Measurements from ENCODE around the gene TECTA. TPM values are rescaled to one million over a fixed set of nuclear protein-coding genes. Genes with fewer than 3 reads are reported as not detected.
"Not testable (repeated sequence)": the region's sequence is repeated elsewhere in the genome, so short reads cannot be mapped to it uniquely, and the experiment has no call there.

The TECTA gene
- polyA plus RNA-seq, 2 donors, result 0.09 to 0.22 TPM

DNA sequence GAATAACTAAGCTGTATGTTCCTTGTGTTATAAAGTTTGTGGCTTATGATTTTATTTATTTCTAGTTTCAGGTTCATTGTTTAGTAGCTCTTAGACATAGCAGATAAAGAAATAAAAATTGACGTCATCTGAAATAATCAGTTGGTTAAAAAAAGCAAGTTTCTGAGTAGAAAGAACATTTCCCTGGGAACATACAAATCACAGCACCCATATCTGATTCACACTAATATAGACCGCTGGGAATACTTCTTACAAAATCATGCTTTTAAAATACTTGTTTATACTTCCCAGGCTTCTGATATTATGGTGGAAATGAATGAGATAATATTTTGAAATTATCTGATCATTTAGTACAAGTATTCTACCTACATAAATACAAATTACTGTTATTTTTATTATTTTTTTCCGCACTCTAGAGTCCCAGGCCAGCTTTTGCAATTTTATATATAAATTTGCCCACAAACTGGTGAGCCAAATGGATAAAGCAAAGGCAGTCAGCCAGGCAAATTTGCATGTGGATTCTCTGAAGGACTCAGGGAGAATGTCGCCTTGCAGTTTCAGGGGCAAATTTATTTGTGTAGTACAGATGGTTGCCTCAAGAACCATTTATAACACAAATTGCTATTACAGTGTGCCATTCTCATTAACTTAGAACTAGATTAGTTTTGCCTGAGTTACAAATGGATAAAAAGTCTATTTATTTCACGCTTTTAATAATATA is 128.6 kb downstream of the TECTA start:
- no peak overlapping the region for H3K27ac ChIP-seq (ENCODE audit: low read depth in 2 of 2, low read length in 1 of 2)
- H3K9me3 ChIP-seq (ENCODE audit: control insufficient read depth in 2 of 2, insufficient read depth in 1 of 2, low read depth in 1 of 2, low read length in 1 of 2), result peaks cover 0 to 2% of the 10 kb centered on the region in 2 donors
- no peaks in the 10 kb centered on the region for H3K27me3 ChIP-seq (ENCODE audit: control insufficient read depth in 1 of 2, insufficient read depth in 2 of 2, low read length in 2 of 2)
- no peaks in the 10 kb centered on the region for H3K4me1 ChIP-seq (ENCODE audit: control insufficient read depth in 2 of 2, insufficient read depth in 2 of 2, low read length in 1 of 2)
- H3K36me3 ChIP-seq (ENCODE audit: control insufficient read depth in 2 of 2, insufficient read depth in 2 of 2, low read length in 1 of 2), result no peaks in the 10 kb centered on the region
- no peak overlapping the region for H3K4me3 ChIP-seq (ENCODE audit: low read depth in 1 of 2, low read length in 2 of 2)
- 90 to 91% methylated on average over 5 of the region's 5 CpGs for WGBS, 2 donors

- Histone ChIP-seq H3K9me3 (ENCODE audit: control insufficient read depth in 2 of 2, insufficient read depth in 1 of 2, low read depth in 1 of 2, low read length in 1 of 2) (no peaks in the 10 kb centered on the region), H3K27me3 (ENCODE audit: control insufficient read depth in 1 of 2, insufficient read depth in 2 of 2, low read length in 2 of 2) (no peaks in the 10 kb centered on the region), H3K4me3 (ENCODE audit: low read depth in 1 of 2, low read length in 2 of 2) (no peak overlapping the region), H3K4me1 (ENCODE audit: control insufficient read depth in 2 of 2, insufficient read depth in 2 of 2, low read length in 1 of 2) (peaks cover 0 to 1% of the 10 kb centered on the region in 2 donors), H3K36me3 (ENCODE audit: control insufficient read depth in 2 of 2, insufficient read depth in 2 of 2, low read length in 1 of 2) (no peaks in the 10 kb centered on the region), H3K27ac (ENCODE audit: low read depth in 2 of 2, low read length in 1 of 2) (no peak overlapping the region)
- whole genome bisulfite sequencing, 2 donors, result 82 to 88% methylated on average over 8 of the region's 8 CpGs
These were observed 130.7 kb downstream of the TECTA start for GRCh38 chr11:121231576-121232278.

DNA sequence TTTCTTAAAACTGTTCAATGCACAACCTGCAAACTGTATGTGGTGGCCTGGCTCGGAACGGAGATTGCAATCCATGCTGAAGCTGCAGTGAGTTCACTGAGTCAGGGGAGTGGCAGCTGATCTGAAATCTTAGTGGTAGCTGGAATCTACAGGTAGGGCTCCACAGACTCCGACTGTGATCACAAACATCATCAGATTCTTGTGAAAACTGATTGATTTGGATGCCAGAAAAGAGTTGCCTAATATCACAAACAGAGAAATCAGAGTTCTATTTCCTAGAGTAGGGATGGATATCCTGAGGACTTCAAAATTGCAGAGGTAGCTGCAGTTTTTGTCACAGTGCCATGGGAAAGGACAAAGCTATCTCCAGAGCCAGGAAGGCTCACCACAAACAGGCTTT is 134.0 kb downstream of the TECTA start:
- H3K4me1 ChIP-seq (ENCODE audit: control insufficient read depth in 2 of 2, insufficient read depth in 2 of 2, low read length in 1 of 2), result peaks cover 2 to 6% of the 10 kb centered on the region in 2 donors
- H3K4me3 ChIP-seq (ENCODE audit: low read depth in 1 of 2, low read length in 2 of 2), result no peak overlapping the region
- no peak overlapping the region for H3K27ac ChIP-seq (ENCODE audit: low read depth in 2 of 2, low read length in 1 of 2)
- H3K9me3 ChIP-seq (ENCODE audit: control insufficient read depth in 2 of 2, insufficient read depth in 1 of 2, low read depth in 1 of 2, low read length in 1 of 2), result no peaks in the 10 kb centered on the region
- no peaks in the 10 kb centered on the region for H3K36me3 ChIP-seq (ENCODE audit: control insufficient read depth in 2 of 2, insufficient read depth in 2 of 2, low read length in 1 of 2)
- 85 to 93% methylated on average over 3 of the region's 3 CpGs for WGBS, 2 donors
- H3K27me3 ChIP-seq (ENCODE audit: control insufficient read depth in 1 of 2, insufficient read depth in 2 of 2, low read length in 2 of 2), result no peaks in the 10 kb centered on the region

DNA sequence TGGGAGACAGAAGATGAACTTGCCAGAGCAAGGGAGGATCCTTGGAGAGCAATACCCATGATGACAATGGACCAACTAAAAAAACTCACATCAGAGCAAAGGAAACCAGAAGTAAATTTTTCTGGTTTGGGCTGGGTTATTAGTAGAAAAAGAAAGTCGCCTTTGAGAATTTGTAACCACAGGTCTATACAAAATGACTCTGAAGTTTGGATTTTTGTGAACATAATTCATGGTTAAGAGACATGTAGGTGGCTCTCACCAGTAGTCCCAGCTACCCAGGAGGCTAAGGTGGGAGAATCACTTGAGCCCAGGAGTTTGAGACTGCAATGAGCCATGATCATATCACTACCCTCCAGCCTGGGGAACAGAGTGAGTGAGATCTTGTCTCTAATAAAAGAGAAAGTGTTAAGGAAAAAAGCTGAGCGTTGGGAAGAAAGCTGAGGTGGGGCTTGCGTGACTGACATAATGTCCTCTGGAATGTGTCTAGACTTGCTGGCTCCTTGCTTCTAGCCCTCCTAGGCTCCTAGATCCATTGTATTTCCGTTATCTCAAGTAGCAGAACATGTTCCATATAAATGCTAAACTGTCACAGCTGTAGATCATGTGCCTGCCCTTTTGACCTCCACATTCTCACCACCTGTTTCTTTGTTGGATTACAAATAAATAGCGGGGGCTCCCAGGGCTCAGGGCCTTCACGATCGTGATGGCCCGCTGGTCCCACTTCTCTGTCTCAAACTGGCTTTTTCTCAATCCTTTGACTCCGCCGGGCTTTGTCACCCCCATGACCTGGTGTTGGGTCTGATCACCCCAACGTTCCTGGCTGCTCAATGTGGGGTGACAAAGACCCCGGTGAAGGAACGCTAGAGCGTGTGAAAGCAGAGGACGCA is 135.3 kb downstream of the TECTA start:
- Histone ChIP-seq H3K27ac (ENCODE audit: low read depth in 2 of 2, low read length in 1 of 2) (no peak overlapping the region), H3K4me3 (ENCODE audit: low read depth in 1 of 2, low read length in 2 of 2) (no peak overlapping the region), H3K36me3 (ENCODE audit: control insufficient read depth in 2 of 2, insufficient read depth in 2 of 2, low read length in 1 of 2) (no peaks in the 10 kb centered on the region), H3K27me3 (ENCODE audit: control insufficient read depth in 1 of 2, insufficient read depth in 2 of 2, low read length in 2 of 2) (no peaks in the 10 kb centered on the region), H3K4me1 (ENCODE audit: control insufficient read depth in 2 of 2, insufficient read depth in 2 of 2, low read length in 1 of 2) (peaks cover 2 to 11% of the 10 kb centered on the region in 2 donors), H3K9me3 (ENCODE audit: control insufficient read depth in 2 of 2, insufficient read depth in 1 of 2, low read depth in 1 of 2, low read length in 1 of 2) (no peaks in the 10 kb centered on the region)
- WGBS, 2 donors, result 55 to 64% methylated on average over 15 of the region's 15 CpGs

GRCh38 chr11:121237247-121237646 is 136.2 kb downstream of the TECTA start:
- H3K27me3 ChIP-seq (ENCODE audit: control insufficient read depth in 1 of 2, insufficient read depth in 2 of 2, low read length in 2 of 2); H3K36me3 ChIP-seq (ENCODE audit: control insufficient read depth in 2 of 2, insufficient read depth in 2 of 2, low read length in 1 of 2); H3K4me3 ChIP-seq (ENCODE audit: low read depth in 1 of 2, low read length in 2 of 2); H3K27ac ChIP-seq (ENCODE audit: low read depth in 2 of 2, low read length in 1 of 2); H3K9me3 ChIP-seq (ENCODE audit: control insufficient read depth in 2 of 2, insufficient read depth in 1 of 2, low read depth in 1 of 2, low read length in 1 of 2): not testable (repeated sequence)
- H3K4me1 ChIP-seq (ENCODE audit: control insufficient read depth in 2 of 2, insufficient read depth in 2 of 2, low read length in 1 of 2), result peaks cover 2 to 13% of the 10 kb centered on the region in 2 donors
- WGBS, 2 donors, result 70 to 81% methylated on average over 6 of the region's 6 CpGs

- peaks cover 2 to 13% of the 10 kb centered on the region in 2 donors for H3K4me1 ChIP-seq (ENCODE audit: control insufficient read depth in 2 of 2, insufficient read depth in 2 of 2, low read length in 1 of 2)
- H3K9me3 ChIP-seq (ENCODE audit: control insufficient read depth in 2 of 2, insufficient read depth in 1 of 2, low read depth in 1 of 2, low read length in 1 of 2), result no peaks in the 10 kb centered on the region
- no peaks in the 10 kb centered on the region for H3K36me3 ChIP-seq (ENCODE audit: control insufficient read depth in 2 of 2, insufficient read depth in 2 of 2, low read length in 1 of 2)
- no peaks in the 10 kb centered on the region for H3K27me3 ChIP-seq (ENCODE audit: control insufficient read depth in 1 of 2, insufficient read depth in 2 of 2, low read length in 2 of 2)
- WGBS, 2 donors, result 52 to 53% methylated on average over 12 of the region's 12 CpGs
- no peak overlapping the region for H3K4me3 ChIP-seq (ENCODE audit: low read depth in 1 of 2, low read length in 2 of 2)
- no peak overlapping the region for H3K27ac ChIP-seq (ENCODE audit: low read depth in 2 of 2, low read length in 1 of 2)
These were observed 136.9 kb downstream of the TECTA start for GRCh38 chr11:121237686-121238658.

GRCh38 chr11:121238956-121239355 is 137.9 kb downstream of the TECTA start:
- Histone ChIP-seq H3K27ac (ENCODE audit: low read depth in 2 of 2, low read length in 1 of 2) (no peak overlapping the region), H3K9me3 (ENCODE audit: control insufficient read depth in 2 of 2, insufficient read depth in 1 of 2, low read depth in 1 of 2, low read length in 1 of 2) (no peaks in the 10 kb centered on the region), H3K27me3 (ENCODE audit: control insufficient read depth in 1 of 2, insufficient read depth in 2 of 2, low read length in 2 of 2) (no peaks in the 10 kb centered on the region), H3K36me3 (ENCODE audit: control insufficient read depth in 2 of 2, insufficient read depth in 2 of 2, low read length in 1 of 2) (no peaks in the 10 kb centered on the region), H3K4me3 (ENCODE audit: low read depth in 1 of 2, low read length in 2 of 2) (no peak overlapping the region), H3K4me1 (ENCODE audit: control insufficient read depth in 2 of 2, insufficient read depth in 2 of 2, low read length in 1 of 2) (peaks cover 2 to 13% of the 10 kb centered on the region in 2 donors)

- not testable (repeated sequence) for H3K4me3 ChIP-seq (ENCODE audit: low read depth in 1 of 2, low read length in 2 of 2); H3K27me3 ChIP-seq (ENCODE audit: control insufficient read depth in 1 of 2, insufficient read depth in 2 of 2, low read length in 2 of 2); H3K36me3 ChIP-seq (ENCODE audit: control insufficient read depth in 2 of 2, insufficient read depth in 2 of 2, low read length in 1 of 2); H3K27ac ChIP-seq (ENCODE audit: low read depth in 2 of 2, low read length in 1 of 2); H3K9me3 ChIP-seq (ENCODE audit: control insufficient read depth in 2 of 2, insufficient read depth in 1 of 2, low read depth in 1 of 2, low read length in 1 of 2)
- WGBS, 2 donors, result 65 to 68% methylated on average over 5 of the region's 5 CpGs
- H3K4me1 ChIP-seq (ENCODE audit: control insufficient read depth in 2 of 2, insufficient read depth in 2 of 2, low read length in 1 of 2), result peaks cover 2 to 13% of the 10 kb centered on the region in 2 donors
These were observed 139.0 kb downstream of the TECTA start for GRCh38 chr11:121240001-121240400.

Data from esophagus (tissue), 2 donors.